Measurements from ENCODE around the gene PDSS1. TPM values are rescaled to one million over a fixed set of nuclear protein-coding genes. Genes with fewer than 3 reads are reported as not detected.

PDSS1 gene, protein sequence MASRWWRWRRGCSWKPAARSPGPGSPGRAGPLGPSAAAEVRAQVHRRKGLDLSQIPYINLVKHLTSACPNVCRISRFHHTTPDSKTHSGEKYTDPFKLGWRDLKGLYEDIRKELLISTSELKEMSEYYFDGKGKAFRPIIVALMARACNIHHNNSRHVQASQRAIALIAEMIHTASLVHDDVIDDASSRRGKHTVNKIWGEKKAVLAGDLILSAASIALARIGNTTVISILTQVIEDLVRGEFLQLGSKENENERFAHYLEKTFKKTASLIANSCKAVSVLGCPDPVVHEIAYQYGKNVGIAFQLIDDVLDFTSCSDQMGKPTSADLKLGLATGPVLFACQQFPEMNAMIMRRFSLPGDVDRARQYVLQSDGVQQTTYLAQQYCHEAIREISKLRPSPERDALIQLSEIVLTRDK
- total RNA-seq: 12.5 TPM

DNA sequence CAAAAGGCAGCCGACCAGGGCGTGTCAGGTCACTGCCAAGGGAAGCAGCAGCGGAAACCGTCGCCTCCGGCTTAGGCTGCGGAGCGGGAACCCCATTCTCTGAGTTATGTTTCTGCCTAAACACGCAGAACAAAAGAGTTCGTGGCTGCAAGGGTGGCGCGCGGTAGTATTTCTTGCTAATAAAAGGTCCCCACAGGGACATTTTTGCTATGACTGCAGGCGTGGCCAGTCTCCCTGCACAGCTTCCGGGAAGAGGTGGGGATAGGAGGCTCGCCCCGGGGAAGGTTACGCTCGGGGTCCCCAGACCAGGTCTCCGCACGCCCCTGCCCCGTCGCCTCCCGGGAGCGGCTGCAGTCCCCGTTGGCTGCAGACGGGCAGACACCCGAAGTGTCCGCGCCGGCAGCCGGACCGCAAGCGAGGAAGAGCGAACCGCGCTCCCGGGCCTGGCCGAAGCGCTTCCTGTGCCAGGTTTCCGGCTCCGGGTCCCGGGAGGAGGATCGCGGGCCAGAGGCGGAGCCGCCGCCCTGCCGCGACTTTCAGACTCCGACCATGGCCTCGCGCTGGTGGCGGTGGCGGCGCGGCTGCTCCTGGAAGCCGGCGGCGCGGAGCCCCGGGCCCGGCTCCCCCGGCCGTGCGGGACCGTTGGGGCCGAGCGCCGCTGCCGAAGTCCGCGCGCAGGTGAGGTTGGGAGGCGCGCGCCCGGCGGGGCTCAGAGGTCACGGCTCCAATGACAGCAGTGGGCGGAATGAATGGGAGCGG lies at the start of gene PDSS1:
PDSS1 (plus strand) TSS at position 539 of the 759 bp plus-strand sequence; CDS start at position 550, 11 bp downstream.

Small RNAs within 50 kb of the gene (small RNA-seq; reads per million reads assigned to genes)
- gene RF00191 (ENCODE audit: low replicate concordance): not detected
- not detected for gene RNU6-946P (ENCODE audit: low replicate concordance)

Other genes starting within 250 kb of the PDSS1 start
- 60.1 TPM for gene ABI1, start 163.3 kb downstream of the PDSS1 start, total RNA-seq